ENCODE results near the gene PPP1R13B.

DNA sequence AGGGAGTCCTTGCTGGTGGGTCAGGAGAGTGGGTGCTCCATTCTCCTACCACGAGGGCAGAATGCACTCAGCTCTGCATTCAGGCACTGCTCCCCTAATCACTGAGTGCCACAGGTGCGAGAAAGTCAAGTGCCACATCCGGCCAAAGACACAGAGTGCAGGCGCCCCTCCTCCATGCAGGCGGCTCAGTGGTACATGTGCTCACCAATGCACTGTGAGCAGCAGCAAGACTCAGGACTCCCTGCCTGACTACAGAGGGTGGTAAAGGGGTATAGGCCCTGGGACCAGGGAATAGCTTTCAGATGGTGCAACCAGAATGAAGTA lies 98.9 kb downstream of the PPP1R13B start:
- TF ChIP-seq, protein P1, sequence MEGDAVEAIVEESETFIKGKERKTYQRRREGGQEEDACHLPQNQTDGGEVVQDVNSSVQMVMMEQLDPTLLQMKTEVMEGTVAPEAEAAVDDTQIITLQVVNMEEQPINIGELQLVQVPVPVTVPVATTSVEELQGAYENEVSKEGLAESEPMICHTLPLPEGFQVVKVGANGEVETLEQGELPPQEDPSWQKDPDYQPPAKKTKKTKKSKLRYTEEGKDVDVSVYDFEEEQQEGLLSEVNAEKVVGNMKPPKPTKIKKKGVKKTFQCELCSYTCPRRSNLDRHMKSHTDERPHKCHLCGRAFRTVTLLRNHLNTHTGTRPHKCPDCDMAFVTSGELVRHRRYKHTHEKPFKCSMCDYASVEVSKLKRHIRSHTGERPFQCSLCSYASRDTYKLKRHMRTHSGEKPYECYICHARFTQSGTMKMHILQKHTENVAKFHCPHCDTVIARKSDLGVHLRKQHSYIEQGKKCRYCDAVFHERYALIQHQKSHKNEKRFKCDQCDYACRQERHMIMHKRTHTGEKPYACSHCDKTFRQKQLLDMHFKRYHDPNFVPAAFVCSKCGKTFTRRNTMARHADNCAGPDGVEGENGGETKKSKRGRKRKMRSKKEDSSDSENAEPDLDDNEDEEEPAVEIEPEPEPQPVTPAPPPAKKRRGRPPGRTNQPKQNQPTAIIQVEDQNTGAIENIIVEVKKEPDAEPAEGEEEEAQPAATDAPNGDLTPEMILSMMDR (conservative IDR thresholded peaks at IDR 0.05): no peak
- TF ChIP-seq EZH2 (IDR thresholded peaks at IDR 0.05; ENCODE audit: low read depth): no peak

All from PC-9 (cell line).